Activated CD4-positive, alpha-beta T cell treated with anti-CD3 and anti-CD28 coated beads, Interleukin-2, amount 10 ng/mL, durations not matched to agents 7 days and 5 days (primary cell): Measurements from ENCODE around the gene MBD5. TPM values are rescaled to one million over a fixed set of nuclear protein-coding genes. Genes with fewer than 3 reads are reported as not detected.

Experiments
- CTCF ChIA-PET: fragments of 350-600 bp; sonication (Branson Sonifier 250); formaldehyde crosslinking; loops from one replicate; lab custom pipeline; 2021; ENCODE audit warnings: antibody characterized with exemption; lab: Charles Lee
- POLR2A ChIA-PET: fragments of 350-600 bp; sonication (Branson Sonifier 250); formaldehyde crosslinking; loops from one replicate; lab custom pipeline; 2021; ENCODE audit warnings: antibody characterized with exemption; lab: Charles Lee
- DNase-seq: peaks from one replicate; pipeline ENCODE4 v3.0.0-alpha.2; 2020
- H3K27ac Mint-ChIP-seq: one replicate; pipeline ENCODE4 v1.8.0; 2021; ENCODE audit warnings: mild to moderate bottlenecking, moderate library complexity, mixed read lengths
- H3K27me3 Mint-ChIP-seq: one replicate; pipeline ENCODE4 v1.8.0; 2021; ENCODE audit warnings: mixed read lengths
- H3K36me3 Mint-ChIP-seq: one replicate; pipeline ENCODE4 v1.8.0; 2021; ENCODE audit warnings: low read depth, mixed read lengths
- H3K4me1 Mint-ChIP-seq: one replicate; pipeline ENCODE4 v1.8.0; 2021; ENCODE audit warnings: mixed read lengths
- H3K4me3 Mint-ChIP-seq: one replicate; pipeline ENCODE4 v1.8.0; 2021; ENCODE audit warnings: mild to moderate bottlenecking, moderate library complexity, mixed read lengths
- H3K9me3 Mint-ChIP-seq: one replicate; pipeline ENCODE4 v1.8.0; 2021; ENCODE audit warnings: mixed read lengths
- total RNA-seq, 2 experiments: library from RNA; stranded (reverse); gene quantifications; one replicate each; pipeline ENCODE4 v1.2.3, GENCODE V29; 2021

MBD5 gene
- total RNA-seq, 2 experiments from 2014 or later = 41.1 to 51.7 TPM

DNA sequence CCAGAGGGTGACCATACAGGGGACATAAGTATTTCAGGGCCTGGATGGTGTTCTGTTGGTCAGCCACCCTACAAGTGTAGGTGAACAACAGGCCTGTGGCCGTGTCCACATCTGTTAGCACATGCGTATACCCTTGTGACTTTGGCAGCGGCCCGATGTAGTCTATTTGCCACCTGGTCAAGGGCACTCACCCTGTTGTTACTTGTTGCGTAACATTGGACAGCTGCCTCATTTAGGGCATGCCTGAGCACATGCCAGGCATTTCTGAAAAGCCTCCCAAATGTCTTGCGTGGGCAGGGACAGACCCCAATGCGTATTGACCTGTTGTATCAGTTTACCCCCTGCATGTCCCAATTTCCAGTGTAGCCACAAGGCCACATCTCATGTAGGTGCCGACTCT, 235.0 kb downstream of the MBD5 start:
- CTCF ChIA-PET = no interaction called here
- POLR2A ChIA-PET = no interaction called here
- no peak overlapping the region for H3K4me3 Mint-ChIP-seq
- no peaks in the 10 kb centered on the region for H3K4me1 Mint-ChIP-seq
- no peak for DNase-seq
- peaks cover 31% of the 10 kb centered on the region for H3K36me3 Mint-ChIP-seq
- H3K27me3 Mint-ChIP-seq = no peaks in the 10 kb centered on the region
- no peak overlapping the region for H3K27ac Mint-ChIP-seq
- peaks cover 50% of the 10 kb centered on the region for H3K9me3 Mint-ChIP-seq

DNA sequence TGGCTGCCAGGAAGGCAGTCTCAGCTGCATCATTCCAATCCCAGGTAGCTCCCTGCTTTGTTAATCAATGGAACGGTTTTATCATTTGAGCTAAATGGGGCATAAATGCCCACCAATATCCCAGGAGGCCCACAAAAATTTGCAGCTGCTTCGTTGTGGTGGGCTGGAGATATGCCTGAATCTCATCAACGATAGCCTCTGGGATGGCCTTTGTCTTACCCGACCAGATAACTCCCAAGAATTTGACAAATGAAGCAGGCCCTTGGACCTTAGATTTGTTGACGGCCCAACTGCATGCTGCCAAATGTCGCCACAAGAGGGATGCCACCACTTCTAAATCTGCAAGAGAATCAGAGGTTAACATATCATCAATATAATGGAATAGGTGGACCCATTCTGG, 236.4 kb downstream of the MBD5 start:
- peaks cover 43% of the 10 kb centered on the region for H3K9me3 Mint-ChIP-seq
- CTCF ChIA-PET = no interaction called here

DNA sequence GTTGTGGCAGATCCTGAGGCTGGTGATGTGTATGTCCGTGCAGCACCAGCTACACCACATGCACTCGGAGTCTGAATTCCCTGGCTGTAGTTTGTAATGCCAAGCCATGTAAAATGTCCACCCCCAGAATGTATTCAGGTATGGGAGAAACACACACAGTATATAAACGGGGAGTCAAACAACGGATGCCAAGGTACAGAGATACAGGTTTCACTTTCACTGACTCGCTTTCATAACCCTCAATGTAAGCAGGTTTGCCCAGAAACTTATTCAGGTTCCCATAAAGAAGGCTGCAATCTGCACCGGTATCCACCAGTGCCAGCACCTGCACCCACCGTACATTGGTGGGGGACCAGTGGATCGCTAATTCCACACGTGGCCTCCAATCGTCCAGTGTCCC, 237.2 kb downstream of the MBD5 start:
- H3K27me3 Mint-ChIP-seq = no peaks in the 10 kb centered on the region
- DNase-seq = no peak
- no peak overlapping the region for H3K27ac Mint-ChIP-seq
- H3K4me1 Mint-ChIP-seq = no peaks in the 10 kb centered on the region
- ChIA-PET CTCF (no interaction called here), POLR2A (no interaction called here)
- peaks cover 40% of the 10 kb centered on the region for H3K9me3 Mint-ChIP-seq
- peaks cover 23% of the 10 kb centered on the region for H3K36me3 Mint-ChIP-seq
- H3K4me3 Mint-ChIP-seq = no peak overlapping the region

More for the DNA sequence above, 236.4 kb downstream of the MBD5 start:
- H3K4me3 Mint-ChIP-seq = no peak overlapping the region
- H3K27me3 Mint-ChIP-seq = no peaks in the 10 kb centered on the region
- POLR2A ChIA-PET = no interaction called here
- no peaks in the 10 kb centered on the region for H3K4me1 Mint-ChIP-seq
- no peak overlapping the region for H3K27ac Mint-ChIP-seq
- no peak for DNase-seq
- H3K36me3 Mint-ChIP-seq = peaks cover 25% of the 10 kb centered on the region

DNA sequence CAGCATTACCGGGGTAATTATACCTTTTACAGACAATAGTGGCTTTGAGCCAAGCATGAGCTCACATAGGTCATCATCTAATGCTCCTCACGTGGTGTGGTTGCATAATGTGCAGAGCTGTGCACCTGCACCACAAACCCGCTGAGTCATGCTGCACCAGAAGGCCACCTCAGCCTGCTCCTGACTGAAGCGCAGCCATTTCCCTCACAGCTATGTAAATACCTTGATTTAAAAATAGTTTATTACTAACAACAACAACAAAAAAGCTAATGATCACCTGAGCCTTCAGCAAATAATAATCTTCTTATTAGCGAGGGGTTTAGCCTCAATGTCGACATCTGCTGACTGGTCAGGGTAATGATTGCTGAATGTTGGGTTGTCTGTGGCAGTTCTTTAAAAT, 238.8 kb downstream of the MBD5 start:
- ChIA-PET POLR2A (no interaction called here), CTCF (no interaction called here)
- peaks cover 26% of the 10 kb centered on the region for H3K9me3 Mint-ChIP-seq
- no peak for DNase-seq
- H3K4me1 Mint-ChIP-seq = no peaks in the 10 kb centered on the region
- H3K27ac Mint-ChIP-seq = no peak overlapping the region
- no peaks in the 10 kb centered on the region for H3K27me3 Mint-ChIP-seq
- H3K4me3 Mint-ChIP-seq = no peak overlapping the region
- H3K36me3 Mint-ChIP-seq = peaks cover 23% of the 10 kb centered on the region

DNA sequence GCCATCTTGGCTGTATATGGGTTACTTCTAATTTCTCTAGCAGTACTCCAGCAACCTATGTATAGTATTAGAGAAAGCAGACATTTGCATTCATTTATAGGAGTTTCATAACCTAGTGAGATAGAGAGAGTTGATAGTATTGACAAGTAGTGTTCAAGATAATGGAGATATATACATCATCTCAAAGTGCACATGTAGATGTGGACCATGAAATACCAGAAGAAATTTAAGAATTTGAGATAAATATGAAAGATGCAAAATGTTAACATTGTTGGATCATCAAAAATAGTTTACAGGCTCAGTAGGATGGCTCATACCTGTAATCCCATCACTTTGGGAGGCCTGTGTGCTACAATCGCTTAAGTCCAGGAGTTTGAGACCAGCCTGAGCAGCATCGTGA, 243.0 kb downstream of the MBD5 start:
- CTCF ChIA-PET = no interaction called here
- H3K27me3 Mint-ChIP-seq = no peaks in the 10 kb centered on the region
- POLR2A ChIA-PET = no interaction called here
- H3K9me3 Mint-ChIP-seq = peaks cover 9% of the 10 kb centered on the region
- H3K27ac Mint-ChIP-seq = no peak overlapping the region
- H3K36me3 Mint-ChIP-seq = peaks cover 7% of the 10 kb centered on the region
- no peak overlapping the region for H3K4me3 Mint-ChIP-seq
- no peak for DNase-seq
- H3K4me1 Mint-ChIP-seq = no peaks in the 10 kb centered on the region

DNA sequence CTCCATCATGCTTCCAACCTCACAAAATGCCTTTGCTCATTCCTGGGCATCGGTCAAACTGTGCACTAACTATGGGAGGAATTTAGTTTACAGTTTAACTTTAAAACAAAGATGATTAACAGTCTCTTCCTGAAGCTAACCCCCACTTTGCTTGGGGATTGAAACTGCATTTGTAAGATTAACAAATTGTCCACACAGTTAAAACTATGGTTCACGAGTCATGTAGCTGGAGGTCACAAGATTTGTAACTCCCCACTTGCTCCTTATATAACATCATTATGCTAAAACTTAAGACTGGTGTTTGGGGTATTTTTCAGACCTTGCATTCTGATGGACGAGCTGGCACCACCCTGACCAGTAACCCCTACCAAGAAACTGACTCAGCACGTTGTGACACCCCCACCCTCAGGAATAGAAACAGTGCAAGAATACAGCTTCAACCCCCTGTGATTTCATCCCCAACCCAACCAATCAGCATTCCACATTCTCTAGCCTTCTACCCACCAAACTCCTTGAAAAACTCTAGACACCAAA, 252.3 kb downstream of the MBD5 start:
- H3K36me3 Mint-ChIP-seq = peaks cover 3% of the 10 kb centered on the region
- POLR2A ChIA-PET = no interaction called here
- H3K4me1 Mint-ChIP-seq = no peaks in the 10 kb centered on the region

DNA sequence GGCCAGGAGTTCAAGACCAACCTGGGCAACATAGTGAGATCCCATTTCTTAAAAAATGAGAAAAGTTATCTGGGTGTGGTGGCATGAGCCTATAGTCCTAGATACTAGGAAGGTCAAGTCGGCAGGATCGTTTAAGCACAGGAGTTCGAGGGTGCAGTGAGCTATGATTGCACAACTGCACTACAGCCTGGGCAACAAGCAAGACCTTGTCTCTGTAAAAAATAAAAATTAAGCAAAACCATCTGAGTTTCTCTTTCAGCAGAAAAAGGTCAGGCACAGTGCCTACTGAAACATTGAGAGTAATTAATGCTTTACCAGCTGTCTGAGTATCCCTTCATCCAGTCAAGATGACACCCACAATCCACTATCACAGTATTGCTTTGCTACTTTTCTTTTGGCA, 258.3 kb downstream of the MBD5 start:
- Mint-ChIP-seq H3K36me3 (no peaks in the 10 kb centered on the region), H3K27ac (no peak overlapping the region), H3K9me3 (no peaks in the 10 kb centered on the region), H3K4me1 (no peaks in the 10 kb centered on the region), H3K27me3 (no peaks in the 10 kb centered on the region), H3K4me3 (no peak overlapping the region)
- POLR2A ChIA-PET = no interaction called here
- DNase-seq = no peak
- CTCF ChIA-PET = no interaction called here

More for the DNA sequence above, 252.3 kb downstream of the MBD5 start:
- CTCF ChIA-PET = no interaction called here
- no peak for DNase-seq
- no peak overlapping the region for H3K4me3 Mint-ChIP-seq
- H3K9me3 Mint-ChIP-seq = no peaks in the 10 kb centered on the region
- H3K27ac Mint-ChIP-seq = no peak overlapping the region
- H3K27me3 Mint-ChIP-seq = no peaks in the 10 kb centered on the region

DNA sequence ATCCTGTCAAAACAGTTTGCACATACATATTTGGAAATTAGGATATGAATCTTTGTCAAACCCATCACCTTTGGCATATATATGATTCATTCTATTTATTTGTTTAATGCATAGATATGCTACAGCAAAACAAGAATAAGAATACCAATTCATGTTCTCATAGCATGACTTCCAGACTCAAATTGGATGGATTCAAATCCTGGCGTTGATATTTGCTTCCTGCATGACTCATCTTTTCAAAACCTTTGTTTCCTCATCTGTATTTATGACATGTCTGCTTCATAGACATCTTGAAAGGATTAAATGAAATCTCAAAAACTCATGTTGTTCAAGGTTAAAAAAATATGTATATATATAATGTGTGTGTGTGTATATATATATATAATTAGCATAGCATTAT, 261.3 kb downstream of the MBD5 start:
- no peak for DNase-seq
- CTCF ChIA-PET = no interaction called here
- POLR2A ChIA-PET = no interaction called here
- Mint-ChIP-seq H3K36me3 (peaks cover 1% of the 10 kb centered on the region), H3K27me3 (no peaks in the 10 kb centered on the region), H3K9me3 (peaks cover 1% of the 10 kb centered on the region), H3K4me1 (no peaks in the 10 kb centered on the region), H3K27ac (no peak overlapping the region), H3K4me3 (no peak overlapping the region)

DNA sequence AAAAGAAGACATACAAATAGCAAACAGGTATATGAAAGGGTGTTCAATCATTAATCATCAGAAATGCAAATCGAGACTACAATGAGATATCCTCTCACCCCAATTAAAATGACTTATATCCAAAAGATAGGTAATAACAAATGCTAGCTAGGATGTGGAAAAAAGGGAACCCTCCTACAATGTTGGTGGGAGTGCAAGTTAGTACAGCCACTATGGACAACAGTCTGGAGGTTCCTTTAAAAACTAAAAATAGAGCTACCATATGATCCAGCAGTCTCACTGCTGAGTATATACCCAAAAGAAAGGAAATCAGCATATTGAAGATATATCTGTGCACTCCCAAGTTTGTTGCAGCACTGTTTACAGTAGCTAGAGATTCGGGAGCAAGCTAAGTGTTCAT, 271.5 kb downstream of the MBD5 start:
- Mint-ChIP-seq H3K36me3 (peaks cover under 1% of the 10 kb centered on the region), H3K4me3 (no peak overlapping the region), H3K27me3 (no peaks in the 10 kb centered on the region), H3K4me1 (no peaks in the 10 kb centered on the region), H3K9me3 (no peaks in the 10 kb centered on the region), H3K27ac (no peak overlapping the region)
- DNase-seq = no peak
- POLR2A ChIA-PET = no interaction called here
- CTCF ChIA-PET = no interaction called here

DNA sequence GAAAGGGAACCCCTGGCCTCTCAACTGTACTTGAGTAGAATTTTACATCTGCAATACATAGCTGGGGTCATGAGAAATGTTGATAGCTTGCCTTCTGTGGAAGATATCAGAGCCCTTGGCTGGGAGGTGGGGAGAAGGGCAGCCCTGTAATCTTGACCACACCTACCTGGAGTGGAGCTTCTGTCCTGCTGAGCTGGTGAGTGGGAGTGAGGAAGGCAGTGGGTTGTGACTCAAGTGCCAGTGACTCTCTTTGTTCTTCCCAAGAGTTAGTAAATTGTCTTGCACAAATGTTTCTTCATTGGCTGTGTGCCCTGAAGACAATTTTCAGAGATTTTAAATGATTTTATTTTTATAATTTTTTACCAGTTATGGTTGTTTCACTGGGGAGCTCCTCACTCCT, 277.3 kb downstream of the MBD5 start:
- DNase-seq = no peak
- peaks cover 5% of the 10 kb centered on the region for H3K36me3 Mint-ChIP-seq
- no peaks in the 10 kb centered on the region for H3K27me3 Mint-ChIP-seq
- no peaks in the 10 kb centered on the region for H3K9me3 Mint-ChIP-seq
- CTCF ChIA-PET = interaction anchor here (0.7 to 1.1 kb wide), 3 partner anchors 12 to 375 kb away, joined by 3 read pairs; no protein-coding TSS in a partner anchor
- H3K27ac Mint-ChIP-seq = no peak overlapping the region
- H3K4me1 Mint-ChIP-seq = no peaks in the 10 kb centered on the region
- H3K4me3 Mint-ChIP-seq = no peak overlapping the region
- POLR2A ChIA-PET = no interaction called here

DNA sequence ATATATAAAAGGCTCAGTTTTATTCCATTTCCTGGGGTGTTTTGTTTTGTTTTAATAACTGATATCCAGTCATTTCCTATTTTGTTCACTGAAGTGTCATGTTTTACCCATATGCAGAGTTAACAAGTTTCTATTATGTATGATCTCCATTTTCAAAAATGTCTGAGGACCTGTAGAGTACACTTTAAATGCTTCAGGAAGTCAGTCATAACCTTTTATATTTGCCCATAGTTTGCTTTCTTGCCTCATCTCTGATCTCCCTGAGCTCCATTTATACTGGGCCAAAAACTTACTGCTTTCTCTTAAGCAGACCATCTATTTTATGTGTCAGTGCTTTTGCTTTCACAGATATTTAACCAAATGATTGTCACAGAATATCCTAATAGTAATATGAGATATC, 278.7 kb downstream of the MBD5 start:
- H3K27ac Mint-ChIP-seq = no peak overlapping the region
- H3K27me3 Mint-ChIP-seq = no peaks in the 10 kb centered on the region
- H3K4me3 Mint-ChIP-seq = no peak overlapping the region
- CTCF ChIA-PET = no interaction called here
- H3K4me1 Mint-ChIP-seq = no peaks in the 10 kb centered on the region
- no peaks in the 10 kb centered on the region for H3K9me3 Mint-ChIP-seq
- POLR2A ChIA-PET = no interaction called here
- peaks cover 5% of the 10 kb centered on the region for H3K36me3 Mint-ChIP-seq
- no peak for DNase-seq

DNA sequence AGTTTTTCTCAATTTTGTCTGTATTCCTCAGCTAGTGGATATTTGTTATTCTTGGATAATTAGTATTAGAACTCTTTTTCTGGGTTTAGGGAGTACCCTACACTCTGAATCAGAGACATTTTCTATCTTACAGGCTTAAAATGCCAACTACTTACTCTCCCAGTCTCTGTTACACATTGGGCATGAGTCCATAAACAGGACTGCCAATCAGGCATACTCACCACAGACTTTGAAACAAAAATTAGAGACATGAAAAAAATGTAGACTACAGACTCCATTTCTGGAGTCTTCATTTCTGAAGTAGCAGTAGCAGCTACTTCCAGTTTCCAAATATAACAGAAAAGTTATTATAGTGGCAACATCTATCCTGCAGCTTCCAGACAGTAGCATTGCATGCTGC, 279.7 kb downstream of the MBD5 start:
- Mint-ChIP-seq H3K4me3 (no peak overlapping the region), H3K9me3 (no peaks in the 10 kb centered on the region), H3K4me1 (no peaks in the 10 kb centered on the region), H3K27me3 (no peaks in the 10 kb centered on the region), H3K36me3 (peaks cover 5% of the 10 kb centered on the region), H3K27ac (no peak overlapping the region)
- CTCF ChIA-PET = no interaction called here
- DNase-seq = no peak
- POLR2A ChIA-PET = no interaction called here

DNA sequence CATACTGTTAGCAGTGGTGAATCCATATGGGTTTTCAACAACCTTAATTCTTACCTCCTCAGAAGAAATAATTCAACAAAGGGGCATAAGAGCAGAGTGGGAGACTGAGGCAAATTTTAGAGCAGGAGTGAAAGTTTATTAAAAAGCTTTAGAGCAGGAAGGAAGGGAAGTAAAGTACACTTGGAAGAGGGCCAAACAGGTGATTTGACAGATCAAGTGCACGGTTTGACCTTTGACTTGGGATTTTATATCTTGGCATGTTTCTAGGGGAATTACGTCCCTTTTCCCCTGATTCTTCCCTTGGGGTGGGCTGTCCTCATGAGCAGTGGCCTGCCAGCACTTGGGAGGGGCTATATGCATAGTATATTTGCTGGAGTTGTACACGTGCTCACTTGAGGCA, 280.5 kb downstream of the MBD5 start:
- Mint-ChIP-seq H3K4me3 (no peak overlapping the region), H3K27me3 (no peaks in the 10 kb centered on the region), H3K4me1 (no peaks in the 10 kb centered on the region), H3K27ac (no peak overlapping the region), H3K9me3 (no peaks in the 10 kb centered on the region), H3K36me3 (peaks cover 5% of the 10 kb centered on the region)
- no peak for DNase-seq
- ChIA-PET POLR2A (no interaction called here), CTCF (no interaction called here)

DNA sequence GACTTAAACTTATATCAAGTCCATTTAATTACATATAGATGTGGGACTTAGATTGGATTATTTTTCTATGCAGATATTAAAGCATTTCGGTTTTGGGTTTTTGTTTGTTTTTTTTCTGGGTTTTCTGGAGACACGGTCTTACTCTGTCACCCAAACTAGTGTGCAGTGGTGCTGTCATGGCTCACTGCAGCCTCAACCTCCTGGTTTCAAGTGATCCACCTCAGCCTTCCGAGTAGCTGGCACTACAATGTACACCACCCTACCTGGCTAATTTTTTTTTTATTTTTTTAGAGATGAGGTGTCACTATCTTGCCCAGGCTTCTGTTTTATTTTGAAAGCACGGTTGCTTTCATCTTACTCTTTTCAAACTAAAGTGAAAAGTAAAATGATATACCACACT, 281.6 kb downstream of the MBD5 start:
- no peaks in the 10 kb centered on the region for H3K4me1 Mint-ChIP-seq
- POLR2A ChIA-PET = interaction anchor here (0.6 kb wide), 1 partner anchor 599 kb away, joined by 5 read pairs; no protein-coding TSS in a partner anchor
- CTCF ChIA-PET = no interaction called here
- H3K36me3 Mint-ChIP-seq = peaks cover 5% of the 10 kb centered on the region
- H3K27me3 Mint-ChIP-seq = no peaks in the 10 kb centered on the region
- H3K27ac Mint-ChIP-seq = no peak overlapping the region
- no peaks in the 10 kb centered on the region for H3K9me3 Mint-ChIP-seq
- H3K4me3 Mint-ChIP-seq = no peak overlapping the region
- no peak for DNase-seq
